Endothelial cell of umbilical vein (primary cell): Measurements from ENCODE around the gene RAB12. TPM values are rescaled to one million over a fixed set of nuclear protein-coding genes. Genes with fewer than 3 reads are reported as not detected.

ENCODE experiments used
- BruUV-seq: library from RNA; stranded (reverse); fragments of 400-500 nt; replicated peaks from 2 replicates; lab custom pipeline; 2021; lab: Mats Ljungman, UMichigan
- CTCF ChIA-PET: fragments of 300-600, 350-600 bp; sonication (Branson Sonifier 250); formaldehyde crosslinking; loops from one replicate; lab custom pipeline; 2021; ENCODE audit warnings: antibody characterized with exemption, inconsistent platforms; lab: Charles Lee
- POLR2A ChIA-PET: fragments of 300-600, 350-600 bp; sonication (Branson Sonifier 250); formaldehyde crosslinking; loops from one replicate; lab custom pipeline; 2021; ENCODE audit warnings: antibody characterized with exemption, inconsistent platforms; lab: Charles Lee
- DNase-seq: peaks from one replicate; pipeline ENCODE4 v3.0.0-alpha.2; 2011; ENCODE audit warnings: low read depth, low spot score
- FAIRE-seq: peaks from 2 replicates; lab custom pipeline; 2011; peaks lifted over from hg19 to GRCh38; lab: Jason Lieb, UNC
- H2AFZ ChIP-seq: 2 replicates; pipeline ENCODE4 v1.6.0; 2012; ENCODE audit warnings: low read depth, low read length, control low read depth, inconsistent platforms
- H3K27ac ChIP-seq: 2 replicates; pipeline ENCODE4 v1.5.1; 2011; ENCODE audit warnings: low read depth, mild to moderate bottlenecking, control low read depth, low read length, moderate library complexity; ENCODE audit not compliant: insufficient read depth
- H3K27me3 ChIP-seq, 2 experiments: 2 replicates each; pipeline versions ENCODE4 v1.6.0 to v1.6.1; 2011; ENCODE audit warnings: low read length in 2 of 2, mixed read lengths in 1 of 2; ENCODE audit not compliant: control insufficient read depth in 2 of 2, insufficient read depth in 2 of 2
- H3K36me3 ChIP-seq, 2 experiments: 2 replicates in 1 of 2; 3 replicates in 1 of 2; pipeline ENCODE4 v1.5.1; 2011; ENCODE audit warnings: low read length in 2 of 2, mild to moderate bottlenecking in 1 of 2, moderate library complexity in 1 of 2; ENCODE audit not compliant: control insufficient read depth in 2 of 2, insufficient read depth in 2 of 2; ENCODE audit errors: extremely low read depth in 1 of 2
- H3K4me1 ChIP-seq: 3 replicates; pipeline ENCODE4 v1.5.1; 2011; ENCODE audit warnings: mild to moderate bottlenecking, low read length; ENCODE audit not compliant: control insufficient read depth, insufficient read depth; ENCODE audit errors: extremely low read depth
- H3K4me2 ChIP-seq: 2 replicates; pipeline ENCODE4 v1.6.1; 2011; ENCODE audit warnings: low read length, control low read depth, mixed read lengths; ENCODE audit not compliant: insufficient read depth
- H3K4me3 ChIP-seq, 3 experiments: fragments of 200-600 bp in 1 of 3; sonication (generic), shearing (Covaris generic) in 1 of 3; replicated peaks in 1 of 3; 2 replicates each; pipeline ENCODE4 v1.5.1; 2011 to 2016; ENCODE audit warnings: control low read depth in 3 of 3, low read length in 3 of 3, mild to moderate bottlenecking in 2 of 3, inconsistent platforms in 1 of 3, low read depth in 1 of 3, moderate library complexity in 1 of 3; ENCODE audit not compliant: insufficient read depth in 1 of 3
- H3K79me2 ChIP-seq: 2 replicates; pipeline ENCODE4 v1.6.0; 2012; ENCODE audit warnings: low read length, inconsistent platforms; ENCODE audit not compliant: control insufficient read depth, insufficient read depth
- H3K9ac ChIP-seq: replicated peaks from 2 replicates; pipeline ENCODE3; 2011; ENCODE audit warnings: low read length, control low read depth; ENCODE audit not compliant: insufficient read depth; ENCODE audit errors: extremely low read depth
- H3K9me1 ChIP-seq: replicated peaks from 3 replicates; pipeline ENCODE4 v1.6.0; 2011; ENCODE audit warnings: mild to moderate bottlenecking, low read length; ENCODE audit not compliant: control insufficient read depth, insufficient read depth; ENCODE audit errors: extremely low read depth
- H3K9me3 ChIP-seq: replicated peaks from 2 replicates; pipeline ENCODE4 v1.5.1; 2012; ENCODE audit warnings: low read length, inconsistent platforms; ENCODE audit not compliant: control insufficient read depth, insufficient read depth
- H4K20me1 ChIP-seq: replicated peaks from 2 replicates; pipeline ENCODE3; 2011; ENCODE audit warnings: mild to moderate bottlenecking, low read length; ENCODE audit not compliant: control insufficient read depth, insufficient read depth; ENCODE audit errors: extremely low read depth
- CTCF ChIP-seq, 2 donors: IDR thresholded peaks; 1 replicate in 1 of 2; 2 replicates in 1 of 2; pipeline ENCODE4 v1.5.1; 2011; ENCODE audit warnings: low read length in 2 of 2, mild to moderate bottlenecking in 2 of 2, moderate library complexity in 2 of 2, control low read depth in 1 of 2, inconsistent platforms in 1 of 2, low read depth in 1 of 2; ENCODE audit not compliant: insufficient read depth in 1 of 2; ENCODE audit errors: extremely low read depth in 1 of 2
- EZH2 ChIP-seq: IDR thresholded peaks from 2 replicates; pipeline ENCODE4 v1.6.1; 2012; ENCODE audit warnings: borderline replicate concordance, low read depth, mild to moderate bottlenecking, moderate library complexity, low read length, inconsistent platforms; ENCODE audit not compliant: severe bottlenecking
- FOS ChIP-seq: IDR thresholded peaks from 2 replicates; pipeline ENCODE4 v1.6.1; 2011; ENCODE audit warnings: mild to moderate bottlenecking, low read length, moderate library complexity, borderline replicate concordance; ENCODE audit not compliant: insufficient read depth
- GATA2 ChIP-seq: IDR thresholded peaks from 2 replicates; pipeline ENCODE4 v1.7.0; 2011; ENCODE audit warnings: low read depth, mild to moderate bottlenecking, moderate library complexity, mixed read lengths, low read length; ENCODE audit not compliant: insufficient read length, insufficient read depth
- JUN ChIP-seq: IDR thresholded peaks from 2 replicates; pipeline ENCODE4 v1.6.1; 2011; ENCODE audit warnings: borderline replicate concordance, low read depth; ENCODE audit not compliant: insufficient read length, insufficient read depth
- MAX ChIP-seq: IDR thresholded peaks from 2 replicates; pipeline ENCODE4 v1.6.1; 2011; ENCODE audit not compliant: insufficient read depth, insufficient read length
- MYC ChIP-seq: IDR thresholded peaks from one replicate; pipeline ENCODE4 v1.6.1; 2011; ENCODE audit warnings: mild to moderate bottlenecking, low read depth, low read length
- POLR2A ChIP-seq: IDR thresholded peaks from 2 replicates; pipeline ENCODE4 v1.6.1; 2012; ENCODE audit warnings: low read depth, mild to moderate bottlenecking, control low read depth, low read length
- POLR2AphosphoS5 ChIP-seq: IDR thresholded peaks from 2 replicates; pipeline ENCODE4 v1.6.1; 2012; ENCODE audit warnings: low read depth, mild to moderate bottlenecking, control low read depth, low read length, moderate library complexity; ENCODE audit not compliant: insufficient read depth
- dilution Hi-C: fragments of 300-500 bp; cut with MboI; formaldehyde crosslinking; loops from one replicate; pipeline ENCODE4 v1.15.0; 2019; ENCODE audit warnings: low sequenced_read_pairs; ENCODE audit not compliant: extremely low pct_ligation_motif_present
- intact Hi-C: fragments of 100-400 bp; cut with micrococcal nuclease; formaldehyde crosslinking; loops from one replicate; pipeline ENCODE4 v1.10.0; 2022
- polyA plus RNA-seq, 4 experiments: library from polyadenylated mRNA; depleted of rRNA in 3 of 4; stranded (reverse) in 3 of 4; unstranded in 1 of 4; fragments of >200 nt; gene quantifications; 2 replicates each; pipeline versions ENCODE4 v1.2.1 to v1.2.3, GENCODE V29; 2011 to 2012; ENCODE audit warnings: missing spikeins in 1 of 4
- total RNA-seq: library from RNA; stranded (reverse); gene quantifications from 2 replicates; pipeline ENCODE4 v1.2.3, GENCODE V29; 2021

RAB12 gene
- total and polyA plus RNA-seq, 2 donors (not counting 3 experiments of a cell fraction or from before 2014, with no cell fraction given) = 11.5 to 42.0 TPM

- H3K9ac ChIP-seq = no peak overlapping the region
- DNase-seq = no peak
- H3K9me3 ChIP-seq = no peaks in the 10 kb centered on the region
- no peak overlapping the region for H2AFZ ChIP-seq
- H3K4me1 ChIP-seq = no peaks in the 10 kb centered on the region
- BruUV-seq = no TSS peak
- H3K4me3 ChIP-seq = no peak overlapping the region
- no peaks in the 10 kb centered on the region for H4K20me1 ChIP-seq
- no peaks in the 10 kb centered on the region for H3K79me2 ChIP-seq
- no peak overlapping the region for H3K27ac ChIP-seq
- no peak overlapping the region for H3K4me2 ChIP-seq
- ChIA-PET POLR2A (no interaction called here), CTCF (interaction anchor here (0.6 to 4.3 kb wide), 3 partner anchors 11 to 66 kb away, joined by 3 to 31 read pairs (median 3); no protein-coding TSS in a partner anchor)
- FAIRE-seq = no peak
- H3K27me3 ChIP-seq = no peaks in the 10 kb centered on the region
- intact Hi-C loops = no loop called here
- no peaks in the 10 kb centered on the region for H3K36me3 ChIP-seq
- TF ChIP-seq POLR2A (no peak), EZH2 (no peak), GATA2 (no peak), JUN (no peak), POLR2AphosphoS5 (no peak), FOS (no peak), MAX (no peak), MYC (no peak), CTCF (IDR thresholded peaks at IDR 0.05; ENCODE audit: extremely low read depth in 1 of 2, insufficient read depth in 1 of 2, low read depth in 1 of 2, low read length in 2 of 2) (no peak)
- no peaks in the 10 kb centered on the region for H3K9me1 ChIP-seq
- dilution Hi-C loops = no loop called here
Observed at GRCh38 chr18:8685141-8685913, 76.1 kb downstream of the RAB12 start.
